Femur (tissue), 1 donor: Measurements from ENCODE around the gene CTNNBIP1.

Experiments
- DNase-seq: peaks from one replicate; pipeline ENCODE4 v3.0.0-alpha.2; 2017

The CTNNBIP1 gene

DNA sequence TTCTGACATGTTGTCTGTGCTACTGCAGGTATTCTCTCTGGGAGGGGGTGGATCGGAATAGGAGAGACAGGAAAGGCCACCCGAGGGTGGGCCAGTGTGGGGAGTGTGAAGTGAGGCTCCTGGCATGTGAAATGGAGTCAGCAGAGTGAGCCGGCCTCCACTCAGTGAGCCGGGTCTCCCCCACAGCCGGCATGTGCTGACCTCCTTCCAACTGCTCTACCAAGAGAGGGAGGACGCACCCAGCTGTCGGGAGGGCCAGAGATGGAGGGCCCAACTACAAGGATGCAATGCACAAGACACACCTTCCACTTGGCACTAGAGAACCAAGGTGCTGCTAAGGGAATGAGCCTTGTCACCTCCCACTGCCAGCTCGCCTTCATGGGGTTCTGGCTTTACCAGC lies 58.1 kb downstream of the CTNNBIP1 start:
- DNase-seq, result no peak

GRCh38 chr1:9850442-9851162 lies 59.5 kb downstream of the CTNNBIP1 start:
- no peak for DNase-seq

DNA sequence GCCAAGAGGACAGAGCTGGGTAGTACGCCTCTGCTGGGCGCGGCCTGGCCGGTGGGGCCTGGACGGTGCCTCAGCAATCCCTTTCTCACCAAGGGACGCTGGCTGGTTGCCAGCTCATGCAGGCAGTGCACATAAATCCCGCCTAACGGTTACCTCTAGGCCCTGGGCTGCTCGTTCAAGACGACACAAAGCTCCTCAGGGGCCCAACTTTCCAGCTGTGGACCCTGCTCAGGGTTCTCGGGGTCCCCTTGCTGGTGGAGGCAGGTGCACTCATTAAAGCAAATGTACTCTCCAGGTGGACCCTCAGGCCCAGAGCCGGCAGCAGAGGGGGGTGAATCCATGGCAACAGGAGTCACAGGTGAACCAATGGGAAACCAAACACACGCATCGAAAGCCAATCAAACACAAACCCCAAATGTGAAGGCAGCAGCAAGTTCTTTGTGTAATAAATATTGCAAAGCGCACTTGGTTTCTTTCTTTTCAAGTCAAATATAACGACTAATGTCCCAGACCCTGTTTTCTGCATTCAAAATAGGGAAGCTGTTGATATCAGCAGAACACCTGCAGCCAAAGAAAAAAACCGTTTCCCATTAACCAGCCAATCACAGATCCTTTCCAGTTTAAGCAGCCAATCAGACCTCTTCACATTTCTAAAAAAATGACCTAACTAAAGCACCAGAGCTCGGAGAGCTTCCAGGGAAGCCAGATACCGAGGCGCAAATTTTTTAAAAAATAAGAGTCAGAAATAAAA lies 60.2 kb downstream of the CTNNBIP1 start:
- no peak for DNase-seq

DNA sequence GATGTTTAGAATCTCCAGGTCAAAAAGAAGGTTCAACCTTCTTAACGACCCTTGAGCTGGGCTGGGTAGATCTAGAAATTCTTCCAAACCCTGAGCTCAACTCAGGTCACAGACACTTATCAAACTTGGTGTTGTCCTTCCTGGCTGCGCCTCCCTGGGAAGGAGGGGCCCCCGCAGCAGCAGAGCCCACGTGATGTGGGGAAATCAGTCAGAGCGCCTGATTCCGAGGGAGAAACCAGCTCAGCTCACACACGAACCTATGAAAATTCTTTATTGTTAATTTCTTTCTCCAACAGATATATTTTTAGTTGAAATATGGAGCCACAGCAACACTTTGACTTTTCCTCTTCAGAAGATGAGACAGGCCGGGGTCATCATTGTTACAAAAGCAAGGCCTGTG lies 62.0 kb downstream of the CTNNBIP1 start:
- DNase-seq, result no peak

- no peak for DNase-seq
Measured at GRCh38 chr1:9847269-9847668, 62.8 kb downstream of the CTNNBIP1 start.

GRCh38 chr1:9846611-9847171 lies 63.4 kb downstream of the CTNNBIP1 start:
- no peak for DNase-seq

- DNase-seq, result no peak
Measured at GRCh38 chr1:9845914-9846313, 64.2 kb downstream of the CTNNBIP1 start.

GRCh38 chr1:9844756-9845155 lies 65.3 kb downstream of the CTNNBIP1 start:
- DNase-seq, result no peak

- DNase-seq, result no peak
Measured at GRCh38 chr1:9844106-9844505, 66.0 kb downstream of the CTNNBIP1 start.

DNA sequence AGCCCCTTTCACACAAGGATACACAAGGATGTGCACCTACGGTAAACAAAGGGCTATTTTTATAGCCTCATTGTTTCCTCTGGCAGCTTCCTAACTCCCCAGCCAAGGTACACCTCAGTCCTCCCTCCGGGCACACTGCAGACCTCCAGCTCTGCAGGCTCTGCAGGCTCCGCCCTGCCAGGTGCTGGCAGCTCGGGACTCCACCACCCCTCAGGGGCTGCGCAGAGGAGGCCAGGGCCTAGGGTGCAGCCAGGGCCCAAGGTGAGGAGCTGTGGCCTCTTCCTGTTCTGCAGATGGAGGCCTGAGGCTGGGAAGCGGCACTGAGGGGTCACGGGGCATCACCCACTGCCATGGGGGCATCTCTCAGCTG lies 66.5 kb downstream of the CTNNBIP1 start:
- DNase-seq, result no peak

- no peak for DNase-seq
Measured at GRCh38 chr1:9842781-9843575, 67.1 kb downstream of the CTNNBIP1 start.

DNA sequence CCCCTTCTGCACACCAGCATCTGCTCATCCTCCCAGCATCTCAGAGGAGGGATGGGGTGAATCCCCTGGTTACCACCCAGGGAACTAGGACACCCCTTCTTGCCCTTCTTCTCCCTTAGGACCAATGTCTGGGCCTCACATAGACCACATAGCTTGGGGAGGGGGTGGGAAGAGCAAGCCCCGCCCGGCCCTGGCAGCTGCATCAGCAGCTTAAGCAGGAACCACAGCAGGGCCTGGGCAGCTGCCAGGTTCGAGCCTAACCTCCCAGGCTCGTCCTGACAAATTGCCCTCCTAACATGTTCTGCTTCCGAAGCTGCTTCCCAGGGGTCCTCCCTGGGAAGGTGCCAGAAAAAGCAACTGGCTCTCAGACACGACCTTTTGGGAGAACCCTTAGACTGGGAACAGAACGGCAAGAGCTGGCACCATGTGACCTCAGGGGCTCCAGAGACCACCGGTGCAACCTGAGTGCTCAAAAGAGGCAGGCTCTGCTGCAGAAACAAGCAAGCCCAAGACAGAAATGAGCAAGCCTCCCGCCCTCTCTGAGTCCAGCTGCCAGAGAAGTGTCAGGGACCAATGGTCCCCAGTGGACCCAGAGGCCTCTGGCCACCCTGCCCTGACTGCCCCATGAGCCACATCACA lies 67.9 kb downstream of the CTNNBIP1 start:
- DNase-seq, result no peak

DNA sequence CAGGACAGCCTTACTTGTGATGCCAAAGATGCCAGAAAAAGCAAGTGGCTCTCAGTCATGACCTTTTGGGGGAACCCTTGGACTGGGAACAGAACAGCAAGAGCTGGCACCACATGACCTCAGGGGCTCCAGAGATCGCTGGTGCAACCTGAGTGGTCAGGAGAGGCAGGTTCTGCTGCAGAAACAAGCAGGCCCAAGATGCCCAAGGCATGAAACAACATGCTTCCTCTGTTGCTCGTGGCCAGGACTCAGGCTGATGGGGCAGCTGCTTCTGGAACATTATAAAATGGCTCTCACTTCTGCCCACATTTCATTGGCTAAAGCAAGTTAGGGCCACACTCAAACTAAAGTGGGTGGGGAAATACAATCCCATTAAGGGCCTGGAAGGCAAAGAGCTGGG lies 68.6 kb downstream of the CTNNBIP1 start:
- no peak for DNase-seq

DNA sequence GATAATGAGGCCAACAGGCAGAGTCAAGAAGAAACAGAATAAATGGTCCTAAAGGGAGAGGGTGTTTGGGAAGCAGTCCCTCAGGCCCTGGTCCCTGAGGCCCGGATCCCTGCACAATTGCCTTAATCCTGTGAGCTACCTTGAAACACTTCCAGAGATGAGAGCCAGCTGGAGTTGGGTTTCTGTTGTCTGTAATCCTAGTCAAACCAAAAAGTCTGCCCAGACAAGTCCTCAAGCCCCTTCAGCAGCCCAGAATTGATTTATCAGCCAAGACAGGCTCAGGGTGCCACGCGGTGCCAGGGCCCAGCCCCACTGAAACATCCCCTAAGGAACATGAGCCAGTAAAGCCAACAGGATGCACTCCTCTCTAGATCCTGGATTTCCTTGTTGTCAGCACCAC lies 69.9 kb downstream of the CTNNBIP1 start:
- no peak for DNase-seq

GRCh38 chr1:9838946-9839345 lies 71.1 kb downstream of the CTNNBIP1 start:
- no peak for DNase-seq

DNA sequence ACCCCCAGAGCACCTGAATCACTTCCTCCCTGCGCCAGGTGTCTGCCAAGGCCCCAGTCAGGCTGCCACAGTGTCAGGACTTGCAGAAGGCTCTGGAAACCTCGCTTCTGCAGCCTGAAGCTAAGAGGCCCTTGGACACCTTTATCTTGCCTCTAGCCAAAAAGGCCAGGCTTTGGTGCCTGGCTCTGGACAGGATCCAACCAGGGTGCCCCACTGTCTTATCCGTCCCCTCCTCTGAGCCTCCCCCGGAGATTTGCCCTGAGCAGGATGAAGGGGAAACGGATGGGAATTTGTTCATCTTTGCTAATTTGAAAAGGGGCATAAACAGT lies 73.5 kb downstream of the CTNNBIP1 start:
- DNase-seq, result no peak

DNA sequence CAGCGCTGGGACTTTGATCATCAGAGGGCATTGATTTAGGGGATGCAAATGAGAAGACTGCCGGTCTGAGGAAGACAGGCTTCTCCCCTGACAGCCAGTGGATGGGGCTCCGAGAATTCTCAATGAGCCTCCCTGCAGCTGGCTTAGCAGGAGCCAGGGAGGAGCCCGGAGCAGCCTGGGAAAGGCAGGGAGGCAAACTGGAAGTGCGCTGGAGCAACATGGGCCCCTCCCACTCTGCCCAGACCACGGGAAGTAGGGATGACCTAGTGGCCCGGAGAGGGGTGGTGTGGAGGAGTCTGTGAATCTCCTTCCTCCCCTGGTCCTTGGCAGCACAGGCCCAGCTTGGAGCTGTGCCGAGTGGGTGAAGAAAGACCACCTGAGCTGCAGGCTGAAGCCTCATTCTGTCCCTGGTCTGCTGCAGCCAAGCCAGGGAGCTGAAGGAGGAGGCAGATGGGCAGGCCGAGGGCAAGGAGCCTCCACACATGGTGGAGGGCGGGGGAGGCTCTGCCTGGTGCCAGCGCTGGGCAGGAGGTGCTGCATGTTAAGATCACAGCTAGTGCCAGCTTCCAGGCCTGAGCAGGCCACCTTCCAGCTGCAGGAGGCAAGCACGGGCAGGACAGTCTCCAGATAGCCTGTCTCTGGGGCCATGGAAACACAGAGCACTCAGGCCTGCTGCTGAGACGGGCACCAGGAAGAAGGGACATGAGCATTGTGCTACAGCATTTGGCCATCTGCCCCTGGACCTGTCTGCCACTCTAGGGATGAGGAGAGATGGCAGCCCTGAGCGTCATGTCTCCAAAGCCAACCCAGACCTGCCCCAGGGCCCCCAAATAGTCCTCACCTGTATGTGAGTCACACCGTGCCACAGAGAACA lies 74.1 kb downstream of the CTNNBIP1 start:
- DNase-seq, result no peak

DNA sequence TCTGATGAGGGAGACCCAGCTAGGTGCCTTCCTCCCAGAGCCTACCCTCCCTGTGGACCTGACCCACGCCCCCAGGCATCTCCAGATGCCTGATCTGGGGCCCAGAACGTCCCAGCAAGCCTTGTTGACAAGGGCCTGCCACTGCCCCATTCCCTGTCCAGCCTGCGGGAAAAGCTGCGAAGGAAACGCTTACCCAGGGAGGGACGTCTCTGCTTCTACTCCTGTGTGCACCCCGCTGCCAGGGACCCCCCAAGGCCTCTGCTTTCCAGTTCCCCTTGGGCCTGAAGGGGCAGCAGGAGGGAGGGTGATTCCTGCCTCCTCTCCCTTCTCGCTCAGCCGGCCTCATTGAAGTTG lies 74.7 kb downstream of the CTNNBIP1 start:
- no peak for DNase-seq

DNA sequence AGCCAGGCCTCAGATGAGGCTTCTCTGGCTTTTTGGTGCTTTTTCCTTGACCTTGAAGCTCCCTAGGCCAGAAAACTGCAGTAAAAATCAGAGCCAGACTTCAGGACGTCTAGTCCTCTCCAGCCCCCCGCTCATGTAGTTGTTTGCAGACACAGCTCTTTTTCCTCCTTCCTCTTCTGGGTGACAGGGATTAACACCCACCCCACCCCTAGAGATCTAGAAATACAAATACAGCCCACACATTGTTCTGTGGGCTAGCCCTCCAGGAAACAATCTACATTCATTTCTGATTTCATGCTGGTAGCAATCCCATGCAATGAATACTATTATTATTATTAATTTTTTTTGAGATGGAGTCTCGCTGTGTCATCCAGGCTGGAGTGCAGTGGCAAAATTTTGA lies 76.4 kb downstream of the CTNNBIP1 start:
- DNase-seq, result no peak

- DNase-seq, result no peak
Measured at GRCh38 chr1:9827558-9828185, 82.4 kb downstream of the CTNNBIP1 start.

GRCh38 chr1:9826616-9827015 lies 83.5 kb downstream of the CTNNBIP1 start:
- DNase-seq, result no peak

DNA sequence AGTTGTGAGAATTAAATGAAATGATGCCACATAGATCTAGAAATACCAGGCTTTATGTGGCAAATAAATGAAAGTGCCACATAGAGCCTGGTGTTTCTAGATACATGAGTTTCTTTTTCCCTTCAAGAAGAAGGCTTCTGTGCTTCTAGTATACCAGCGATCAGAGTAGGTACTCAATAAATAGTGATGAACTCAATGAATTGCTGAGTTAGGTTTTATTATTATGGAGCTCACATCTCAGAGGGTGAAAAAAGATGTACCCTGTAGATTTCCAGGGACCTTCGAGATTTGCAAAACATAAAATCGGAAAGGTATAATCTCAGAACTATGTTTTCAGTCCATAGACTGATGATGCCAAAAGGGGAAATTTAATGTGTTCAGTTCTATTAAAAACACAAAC lies 84.0 kb downstream of the CTNNBIP1 start:
- no peak for DNase-seq
